A673 (cell line): ENCODE data around the gene NTF3. TPM values are rescaled to one million over a fixed set of nuclear protein-coding genes. Genes with fewer than 3 reads are reported as not detected.

Experiments used
- BruUV-seq: library from RNA; stranded (reverse); fragments of 400-500 nt; replicated peaks from 2 replicates; lab custom pipeline; 2021; lab: Mats Ljungman, UMichigan
- CTCF ChIA-PET: fragments of 300-600 bp; sonication (Branson Sonifier 250); formaldehyde crosslinking; loops from one replicate; lab custom pipeline; 2022; ENCODE audit warnings: antibody characterized with exemption; lab: Charles Lee
- POLR2A ChIA-PET: fragments of 300-600 bp; sonication (Branson Sonifier 250); formaldehyde crosslinking; loops from one replicate; lab custom pipeline; 2022; ENCODE audit warnings: antibody characterized with exemption; ENCODE audit not compliant: low non-redundant PET; lab: Charles Lee
- DNase-seq: peaks from one replicate; pipeline ENCODE4 v3.0.0-alpha.2; 2015; ENCODE audit warnings: low spot score
- H3K27ac ChIP-seq: fragments of 200-600 bp; sonication (generic); 2 replicates; pipeline ENCODE4 v1.5.1; 2016; ENCODE audit warnings: mixed run types, low read depth, mild to moderate bottlenecking, mixed read lengths, antibody characterized with exemption, low read length; ENCODE audit not compliant: poor library complexity, severe bottlenecking
- H3K27me3 ChIP-seq: fragments of 200-600 bp; sonication (generic); replicated peaks from 2 replicates; pipeline ENCODE4 v1.6.1; 2017; ENCODE audit warnings: mixed run types, low read depth, mild to moderate bottlenecking, mixed read lengths, antibody characterized with exemption, low read length; ENCODE audit not compliant: insufficient read depth, poor library complexity
- H3K36me3 ChIP-seq: fragments of 200-600 bp; sonication (generic); 2 replicates; pipeline ENCODE4 v1.6.1; 2016; ENCODE audit warnings: mixed run types, mild to moderate bottlenecking, mixed read lengths, antibody characterized with exemption, low read length; ENCODE audit not compliant: insufficient read depth, poor library complexity, severe bottlenecking
- H3K4me1 ChIP-seq: fragments of 200-600 bp; sonication (generic); 2 replicates; pipeline ENCODE4 v1.6.1; 2017; ENCODE audit warnings: mixed run types, mild to moderate bottlenecking, mixed read lengths, antibody characterized with exemption, low read length; ENCODE audit not compliant: insufficient read depth, poor library complexity, severe bottlenecking
- H3K4me3 ChIP-seq: fragments of 200-600 bp; sonication (generic); 2 replicates; pipeline ENCODE4 v1.5.1; 2016; ENCODE audit warnings: low read depth, mixed run types, mild to moderate bottlenecking, mixed read lengths, low read length; ENCODE audit not compliant: poor library complexity, severe bottlenecking
- H3K9me3 ChIP-seq: fragments of 200-600 bp; sonication (generic); 2 replicates; pipeline ENCODE4 v1.6.1; 2016; ENCODE audit warnings: mixed run types, low read depth, mild to moderate bottlenecking, mixed read lengths, antibody characterized with exemption, low read length; ENCODE audit not compliant: poor library complexity, severe bottlenecking
- CTCF ChIP-seq: fragments of 300-800, 200-600 bp; sonication (generic); conservative IDR thresholded peaks from 2 replicates; pipeline ENCODE4 v1.5.1; 2017; ENCODE audit warnings: low read depth, mild to moderate bottlenecking, antibody characterized with exemption, low read length, moderate library complexity, mixed read lengths
- EZH2 ChIP-seq: fragments of 200-600 bp; sonication (generic); IDR thresholded peaks from 2 replicates; pipeline ENCODE4 v1.6.1; 2017; ENCODE audit warnings: borderline replicate concordance, low read depth, mild to moderate bottlenecking, mixed read lengths, antibody characterized with exemption, low read length; ENCODE audit not compliant: poor library complexity, severe bottlenecking
- intact Hi-C: fragments of 100-400 bp; cut with micrococcal nuclease; formaldehyde crosslinking; loops from one replicate; pipeline ENCODE4 v1.10.0; 2022; ENCODE audit not compliant: unreplicated experiment
- total RNA-seq: library from RNA; stranded (reverse); gene quantifications from 2 replicates; pipeline ENCODE4 v1.2.3, GENCODE V29; 2021

Gene NTF3
- total RNA-seq, 1 experiment from 2014 or later = not detected

DNA sequence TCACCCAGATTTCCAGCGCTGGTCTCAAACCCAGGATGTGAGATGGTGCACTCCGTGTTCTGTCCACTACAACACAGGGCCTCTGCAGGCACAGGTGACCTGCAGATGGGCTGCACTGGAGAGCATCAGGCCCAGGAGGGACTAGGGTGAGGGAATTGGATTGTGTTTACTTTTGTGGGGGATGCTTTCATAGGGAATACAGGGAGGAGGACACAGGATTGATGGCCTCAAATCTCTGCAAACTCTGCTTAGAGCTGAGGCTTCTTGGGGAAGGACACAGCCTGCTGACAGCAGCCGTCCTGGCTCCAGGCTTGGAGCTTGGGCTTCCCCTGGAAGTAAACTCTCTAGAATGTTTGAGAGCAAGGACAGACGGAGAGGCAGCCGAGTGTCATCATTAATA is 57.1 kb downstream of the NTF3 start:
- ChIA-PET POLR2A (no interaction called here), CTCF (no interaction called here)
- DNase-seq = no peak
- Histone ChIP-seq H3K27ac (no peak overlapping the region), H3K4me3 (no peak overlapping the region), H3K36me3 (no peaks in the 10 kb centered on the region), H3K27me3 (peaks cover 43% of the 10 kb centered on the region), H3K9me3 (no peaks in the 10 kb centered on the region), H3K4me1 (no peaks in the 10 kb centered on the region)
- intact Hi-C loops = no loop called here
- TF ChIP-seq CTCF = no peak
- no peak for TF ChIP-seq EZH2
- BruUV-seq = no TSS peak

- intact Hi-C loops = no loop called here
- DNase-seq = no peak
- H3K27ac ChIP-seq = no peak overlapping the region
- TF ChIP-seq EZH2 (no peak), CTCF (no peak)
- no peaks in the 10 kb centered on the region for H3K36me3 ChIP-seq
- no peaks in the 10 kb centered on the region for H3K9me3 ChIP-seq
- no TSS peak for BruUV-seq
- CTCF ChIA-PET = no interaction called here
- POLR2A ChIA-PET = no interaction called here
- H3K27me3 ChIP-seq = peaks cover 37% of the 10 kb centered on the region
- no peak overlapping the region for H3K4me3 ChIP-seq
- H3K4me1 ChIP-seq = no peaks in the 10 kb centered on the region
Observed at GRCh38 chr12:5489760-5490406, 58.0 kb downstream of the NTF3 start.

DNA sequence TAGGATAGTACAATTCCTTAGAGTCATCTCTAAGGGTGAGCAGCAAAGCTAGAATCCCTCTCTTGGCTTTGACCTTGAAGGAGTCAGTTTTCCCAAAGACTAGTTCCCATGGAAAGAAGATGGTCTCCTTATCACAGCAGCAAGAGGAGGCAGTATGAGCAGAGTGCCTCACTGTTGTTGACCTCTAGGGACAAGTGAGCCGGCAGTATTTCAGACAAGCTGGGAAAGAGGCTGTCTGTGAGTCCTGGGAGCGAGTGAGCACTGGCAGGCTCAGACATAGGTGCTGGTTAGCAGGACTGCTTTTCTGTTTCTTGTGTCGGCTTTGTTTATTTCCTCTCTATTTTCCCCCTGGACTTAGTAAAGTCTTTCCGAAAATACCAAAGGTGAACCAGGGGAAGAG is 60.7 kb downstream of the NTF3 start:
- TF ChIP-seq EZH2 (no peak), CTCF (no peak)
- Histone ChIP-seq H3K27ac (no peak overlapping the region), H3K9me3 (no peaks in the 10 kb centered on the region), H3K27me3 (peaks cover 18% of the 10 kb centered on the region), H3K4me1 (no peaks in the 10 kb centered on the region), H3K36me3 (no peaks in the 10 kb centered on the region), H3K4me3 (no peak overlapping the region)
- BruUV-seq = no TSS peak
- DNase-seq = no peak
- ChIA-PET CTCF (no interaction called here), POLR2A (no interaction called here)
- intact Hi-C loops = no loop called here
